Fibroblast of skin of left biceps (primary cell): Measurements from ENCODE around the gene RAB27B.

Source experiments
- DNase-seq, 2 experiments: peaks; one replicate each; pipeline ENCODE4 v3.0.0-alpha.2; 2013; ENCODE audit warnings: low read depth in 2 of 2

Gene RAB27B

DNA sequence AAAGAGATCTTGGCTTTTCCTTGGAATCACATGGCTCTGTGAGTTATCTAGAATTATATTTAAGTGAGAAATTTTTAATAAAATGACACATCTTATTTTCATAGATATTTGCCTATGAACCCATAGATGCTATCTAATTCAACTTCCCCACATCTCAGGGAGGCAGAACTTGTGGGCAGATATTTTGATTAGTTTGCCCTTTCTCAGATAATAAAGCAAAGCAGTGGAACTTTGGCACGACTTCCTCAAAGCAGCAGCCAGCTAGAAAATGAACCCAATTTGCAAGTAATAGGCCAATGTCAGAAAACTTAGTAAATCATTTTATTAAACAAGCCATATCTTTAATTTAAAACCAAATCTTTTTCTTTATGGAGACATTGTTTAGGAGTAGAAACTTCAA is 32.7 kb downstream of the RAB27B start:
- DNase-seq: no peak

DNA sequence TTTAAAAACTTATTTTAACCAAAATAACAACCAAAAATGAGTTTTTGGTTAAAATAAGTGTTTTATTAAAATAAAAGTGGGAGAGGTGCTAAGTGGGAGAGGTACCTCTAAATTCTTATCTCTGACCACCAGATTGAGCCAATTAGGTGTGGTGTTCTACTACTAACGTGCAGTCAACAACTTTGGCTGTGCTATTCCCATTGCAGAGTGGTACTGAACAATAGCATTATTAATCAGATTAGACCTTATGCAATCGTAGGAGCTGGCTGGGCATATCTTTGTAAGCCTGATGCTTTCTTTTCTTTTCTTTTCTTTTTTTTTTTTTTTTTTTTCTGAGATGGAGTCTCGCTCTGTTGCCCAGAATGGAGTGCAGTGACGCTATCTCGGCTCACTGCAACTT is 38.9 kb downstream of the RAB27B start:
- DNase-seq: no peak

DNA sequence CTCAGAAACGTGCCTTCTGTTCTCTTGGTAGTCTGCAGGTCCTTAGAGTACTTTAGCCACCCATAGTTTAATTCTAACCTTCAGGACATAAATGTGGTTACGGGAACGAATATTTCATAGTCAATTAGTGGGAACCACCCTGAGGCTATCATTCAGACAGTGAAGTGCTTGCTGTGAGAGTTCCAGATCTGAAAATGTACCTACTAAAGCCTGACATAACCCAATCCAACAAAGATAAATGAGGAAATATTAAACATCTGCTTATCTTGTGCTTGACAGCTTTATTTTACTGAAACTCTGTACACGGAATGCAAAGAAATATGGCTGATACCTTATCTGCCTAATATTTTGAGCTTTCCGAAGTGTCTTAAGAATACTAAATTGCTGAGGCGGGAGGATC is 43.0 kb downstream of the RAB27B start:
- no peak for DNase-seq

DNA sequence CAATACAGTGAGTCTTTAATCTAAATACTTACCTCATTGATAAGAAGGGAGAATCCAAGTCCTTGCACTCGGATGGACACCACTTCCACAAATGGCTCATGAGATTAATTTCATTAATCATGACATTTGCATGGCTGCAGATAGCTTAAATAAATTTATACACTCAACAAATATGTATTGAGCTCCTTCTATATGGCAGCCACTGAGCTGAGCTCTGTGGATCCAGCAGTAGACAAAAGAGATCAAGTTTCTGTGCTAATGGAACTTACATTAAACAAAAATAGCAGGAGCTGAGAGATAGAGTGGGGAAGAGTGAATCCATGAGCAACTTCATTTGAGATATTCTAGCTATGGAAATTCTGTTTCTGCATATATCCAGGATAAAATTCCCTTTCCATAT is 44.4 kb downstream of the RAB27B start:
- DNase-seq: no peak

DNA sequence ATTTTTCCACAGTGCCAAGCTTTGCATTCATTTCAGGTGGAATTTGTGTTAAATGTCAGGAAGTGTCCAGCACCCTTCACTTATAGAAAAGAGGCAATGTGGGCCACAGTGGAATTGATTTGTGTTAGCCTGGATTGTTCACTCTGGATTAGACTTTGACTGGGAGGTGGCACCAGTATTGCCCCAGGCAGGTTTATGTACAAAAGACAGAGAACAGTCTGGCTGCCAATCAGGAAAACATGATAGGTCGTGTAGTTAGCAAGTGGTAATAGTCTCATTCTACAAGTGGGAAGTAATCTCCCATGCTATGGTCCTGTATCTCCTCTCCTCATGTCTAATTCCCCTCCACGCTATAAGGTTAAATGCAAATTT is 45.6 kb downstream of the RAB27B start:
- no peak for DNase-seq

DNA sequence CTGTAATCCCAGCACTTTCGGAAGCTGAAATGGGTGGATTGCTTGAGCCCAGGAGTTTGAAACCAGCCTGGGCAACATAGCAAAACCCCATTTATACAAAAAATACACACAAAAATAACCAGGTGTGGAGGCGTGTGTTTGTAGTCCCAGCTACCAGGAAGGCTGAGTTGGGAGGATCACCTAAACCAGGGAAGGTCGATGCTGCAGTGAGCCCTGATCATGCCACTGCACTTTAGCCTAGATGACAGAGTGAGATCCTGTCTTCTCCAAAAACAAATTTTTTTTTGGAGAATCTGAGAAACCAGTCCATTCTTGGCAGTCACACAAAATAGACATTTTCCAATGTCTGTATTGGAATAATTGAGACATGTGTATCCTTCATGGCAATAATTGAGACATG is 46.8 kb downstream of the RAB27B start:
- no peak for DNase-seq

DNA sequence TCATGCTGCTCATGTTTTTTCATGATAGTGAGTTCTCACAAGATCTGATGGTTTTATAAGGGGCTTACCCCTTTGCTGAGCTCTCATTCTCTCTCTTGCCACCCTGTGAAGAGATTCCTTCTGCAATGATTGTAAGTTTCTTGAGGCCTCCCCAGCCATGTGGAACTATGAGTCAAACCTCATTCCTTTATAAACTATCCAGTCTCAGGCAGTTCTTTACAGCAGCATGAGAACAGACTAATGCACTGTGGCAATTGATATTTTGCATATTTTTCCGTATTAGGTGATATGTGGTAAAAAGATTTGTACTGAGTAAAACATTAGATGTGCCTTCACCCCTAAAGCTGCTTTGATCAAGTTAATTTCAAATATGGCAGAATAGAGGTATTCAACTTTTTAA is 48.8 kb downstream of the RAB27B start:
- DNase-seq: no peak

DNA sequence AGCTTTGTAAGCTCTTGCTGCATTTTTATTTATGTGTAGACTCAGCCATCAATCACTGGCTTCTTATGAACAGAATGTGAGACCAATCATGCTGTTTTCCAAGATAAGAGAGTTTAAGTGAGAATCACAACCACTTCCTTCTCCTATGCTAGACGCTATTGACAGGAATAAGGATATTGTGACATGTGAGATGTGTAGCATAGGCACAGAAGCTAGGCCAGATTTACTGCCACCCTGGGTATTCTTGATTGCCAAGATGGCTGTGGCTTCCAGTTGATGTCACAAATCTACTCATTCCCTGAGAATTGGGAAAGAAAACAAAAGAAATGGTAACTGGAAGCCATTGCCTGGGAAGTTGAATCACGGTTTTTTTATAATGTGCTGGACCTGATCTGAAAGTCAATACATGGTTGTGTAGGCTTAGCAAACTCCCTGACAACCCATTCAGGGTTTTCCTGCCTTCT is 49.9 kb downstream of the RAB27B start:
- no peak for DNase-seq

DNA sequence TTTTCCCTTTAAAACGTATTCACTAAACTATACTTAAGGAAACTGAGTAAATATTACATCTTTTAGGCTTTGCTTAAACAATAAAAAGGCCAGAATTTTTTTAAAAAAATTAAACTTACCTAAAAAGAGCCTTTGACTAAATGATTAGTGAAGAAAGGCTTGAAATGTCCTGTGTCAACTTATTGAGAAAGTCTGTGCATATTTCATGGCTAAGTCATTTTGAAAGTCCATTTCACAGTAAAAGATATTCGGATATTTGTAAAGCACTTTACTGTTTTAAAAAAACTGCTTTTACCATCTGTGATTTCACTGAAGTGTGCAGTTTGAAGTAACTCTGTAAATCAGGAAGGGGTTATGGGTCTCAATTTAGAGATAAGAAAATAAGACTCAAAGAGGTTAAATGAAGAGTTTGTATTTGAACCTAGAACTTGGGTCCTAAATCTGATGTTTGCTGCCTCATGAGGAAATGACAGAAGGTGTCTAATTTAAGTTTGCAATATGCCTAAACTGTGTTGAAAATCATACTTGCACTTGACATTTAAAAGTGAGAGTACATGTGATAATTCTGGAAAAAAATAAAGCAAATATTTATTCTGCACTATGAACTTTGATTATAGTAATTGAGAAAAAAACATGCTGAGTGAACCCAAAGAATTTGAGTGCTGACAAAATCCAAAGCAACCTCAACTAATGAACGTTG is 50.5 kb downstream of the RAB27B start:
- no peak for DNase-seq

DNA sequence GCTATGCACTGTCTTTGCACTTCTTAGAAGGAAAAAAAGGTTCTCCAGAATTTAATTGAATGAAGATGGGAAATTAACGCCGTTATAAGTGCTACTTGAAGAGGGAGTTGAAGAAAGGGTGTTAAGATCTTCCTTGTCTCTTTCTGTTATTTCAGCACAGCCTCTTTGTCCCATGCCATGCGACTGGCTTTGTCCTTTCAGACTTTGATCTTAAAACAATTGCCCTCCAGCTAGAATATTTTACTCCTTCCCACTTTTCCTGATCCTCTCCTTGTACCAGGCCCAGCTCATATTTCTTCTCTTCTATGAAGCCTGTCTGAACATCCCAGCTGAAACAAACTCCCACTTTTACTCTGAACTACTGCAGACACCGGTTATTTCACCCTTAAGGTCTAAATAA is 51.4 kb downstream of the RAB27B start:
- DNase-seq: no peak

DNA sequence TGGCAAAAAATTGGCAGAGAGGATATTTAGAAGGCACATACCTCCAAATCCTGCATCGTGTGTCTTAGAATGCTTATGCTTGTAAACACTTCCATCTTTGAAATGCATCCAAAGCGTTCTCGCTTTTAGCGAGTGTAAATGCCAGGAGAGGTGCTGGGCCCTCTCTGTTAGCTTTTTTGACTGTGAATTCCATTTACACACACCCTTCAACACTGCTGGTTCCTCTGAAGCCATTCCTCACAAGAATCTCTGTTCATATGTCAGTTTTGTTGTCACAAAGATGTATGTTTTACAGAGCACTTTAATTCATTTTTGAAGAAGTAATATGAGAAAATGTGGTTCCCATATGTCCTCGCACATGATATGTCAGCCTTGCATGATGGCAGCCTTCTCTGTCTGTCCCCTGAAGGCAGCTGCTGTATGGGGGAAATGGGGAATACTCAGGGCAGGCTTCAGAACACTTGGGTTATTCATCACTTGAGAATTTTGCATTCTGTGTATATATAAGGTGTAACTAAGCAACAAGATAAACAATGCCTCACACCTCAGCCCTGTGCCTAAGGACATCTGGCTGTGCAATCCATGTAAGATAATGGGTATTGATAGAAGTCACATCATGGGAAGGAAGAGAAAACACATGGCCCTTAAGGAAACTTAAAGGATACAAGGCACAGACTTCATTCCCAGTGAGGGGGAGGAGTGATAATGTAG is 52.3 kb downstream of the RAB27B start:
- DNase-seq: peak; percentile 40 to 41

DNA sequence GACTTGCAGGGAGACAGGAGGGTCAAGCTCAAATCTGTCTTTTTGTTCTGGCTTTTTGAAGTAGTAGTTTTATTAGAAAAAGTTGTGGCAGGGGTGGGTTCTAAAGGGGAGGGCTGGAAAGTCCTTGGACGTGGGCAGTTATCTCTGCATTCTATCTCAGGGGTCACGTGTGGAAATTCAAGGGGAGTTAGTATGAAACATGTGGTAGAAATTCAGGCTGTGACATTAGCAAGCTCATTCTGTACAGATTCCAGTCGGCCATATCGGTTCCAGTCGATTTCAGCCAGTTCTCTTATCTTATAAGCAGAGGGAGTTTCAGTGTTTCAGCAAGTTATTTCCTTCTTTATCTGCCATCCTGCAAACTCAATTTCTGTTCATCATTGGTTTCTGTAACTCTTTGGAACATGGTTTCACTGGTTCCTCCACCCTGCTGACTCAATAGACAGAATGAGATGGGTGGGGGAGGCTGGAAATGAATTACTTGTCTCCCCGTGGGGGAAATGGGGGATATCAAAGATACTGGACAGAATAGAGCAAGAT is 53.0 kb downstream of the RAB27B start:
- no peak for DNase-seq

DNA sequence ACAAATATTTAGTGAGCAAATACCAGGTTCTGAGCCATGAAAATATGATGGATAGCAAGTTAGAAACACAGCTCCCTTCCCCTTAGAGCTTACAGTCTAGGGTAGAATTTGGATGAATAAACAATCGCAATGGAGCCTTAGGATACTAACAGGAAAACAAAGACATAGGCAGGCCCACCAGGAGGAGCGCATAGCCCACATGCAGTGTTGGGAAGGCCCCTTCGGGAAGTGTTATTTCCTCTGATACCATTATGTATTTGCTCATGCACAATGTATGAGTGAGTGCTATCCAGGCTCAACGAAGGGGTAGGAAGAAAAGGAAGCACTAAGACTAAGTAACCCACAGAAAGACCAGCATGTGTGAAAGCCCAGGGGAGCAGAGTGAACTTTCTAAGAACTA is 54.0 kb downstream of the RAB27B start:
- DNase-seq: no peak

DNA sequence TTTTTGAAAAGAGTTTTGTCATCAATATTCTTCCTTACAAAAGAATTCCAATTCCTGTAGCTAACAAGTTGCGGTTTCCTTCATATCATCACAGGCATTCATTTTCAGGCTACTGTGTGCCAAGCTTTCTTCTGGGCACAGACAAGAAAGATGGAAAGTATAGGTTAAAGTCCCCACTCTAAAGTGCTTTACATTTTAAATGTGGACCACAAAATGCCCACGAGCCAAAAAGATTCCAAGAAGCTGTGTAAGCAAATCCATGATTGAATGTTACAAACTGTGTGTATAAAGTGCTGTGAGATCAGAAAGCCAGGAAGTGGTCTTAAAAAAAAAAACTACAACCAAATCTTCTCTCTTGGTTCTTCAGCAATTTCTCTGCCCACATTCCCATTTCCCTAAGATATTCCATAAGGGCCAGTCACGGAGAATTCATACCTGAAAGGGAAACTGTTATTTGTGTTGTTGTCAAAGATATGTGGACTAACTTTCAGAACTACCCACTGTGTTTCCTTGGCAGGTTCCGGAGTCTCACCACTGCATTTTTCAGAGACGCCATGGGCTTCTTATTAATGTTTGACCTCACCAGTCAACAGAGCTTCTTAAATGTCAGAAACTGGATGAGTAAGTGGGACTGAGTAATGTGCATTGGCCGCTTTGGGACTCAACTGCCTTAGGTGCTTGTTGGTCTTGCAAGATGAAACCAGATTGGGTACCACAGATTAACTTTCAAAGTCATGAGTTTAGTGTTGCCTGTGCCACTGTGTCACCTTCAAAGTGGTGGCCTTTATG is 55.7 kb downstream of the RAB27B start:
- no peak for DNase-seq

DNA sequence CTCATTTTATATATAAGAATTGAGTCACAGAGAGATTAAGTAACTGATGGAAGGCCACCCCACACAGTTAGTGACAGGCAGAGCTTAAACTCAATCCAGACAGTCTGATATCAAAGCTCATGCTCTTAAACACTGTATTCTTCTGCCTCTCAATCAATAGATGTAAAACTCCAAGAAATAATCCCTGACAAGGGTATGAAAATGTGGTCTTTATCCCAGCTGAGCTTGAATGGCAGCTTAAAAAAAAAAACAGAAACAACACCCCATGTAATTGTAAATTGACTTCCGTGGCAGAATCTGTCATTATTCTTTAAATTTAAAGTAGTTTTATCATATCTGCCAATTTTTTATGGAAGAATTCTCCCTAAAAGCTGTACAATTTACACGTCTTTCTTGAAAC is 60.1 kb downstream of the RAB27B start:
- DNase-seq: no peak

DNA sequence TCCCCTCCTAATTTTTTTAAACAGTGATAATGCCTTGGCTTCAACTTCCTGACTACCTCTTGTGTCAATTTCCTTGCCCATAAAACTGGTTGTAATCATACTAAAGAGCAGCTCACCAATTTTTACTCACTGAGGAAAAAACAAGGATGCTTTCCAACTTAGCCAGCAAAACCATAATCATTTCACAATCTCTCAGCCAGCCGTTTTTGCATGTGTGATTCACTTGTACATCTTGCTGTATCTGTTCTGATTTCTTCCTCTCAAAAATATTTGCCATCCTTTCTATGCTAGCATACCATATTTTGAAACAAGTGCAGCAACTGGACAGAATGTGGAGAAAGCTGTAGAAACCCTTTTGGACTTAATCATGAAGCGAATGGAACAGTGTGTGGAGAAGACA is 60.7 kb downstream of the RAB27B start:
- peak in 1 of 2 experiments; percentile 32 for DNase-seq

DNA sequence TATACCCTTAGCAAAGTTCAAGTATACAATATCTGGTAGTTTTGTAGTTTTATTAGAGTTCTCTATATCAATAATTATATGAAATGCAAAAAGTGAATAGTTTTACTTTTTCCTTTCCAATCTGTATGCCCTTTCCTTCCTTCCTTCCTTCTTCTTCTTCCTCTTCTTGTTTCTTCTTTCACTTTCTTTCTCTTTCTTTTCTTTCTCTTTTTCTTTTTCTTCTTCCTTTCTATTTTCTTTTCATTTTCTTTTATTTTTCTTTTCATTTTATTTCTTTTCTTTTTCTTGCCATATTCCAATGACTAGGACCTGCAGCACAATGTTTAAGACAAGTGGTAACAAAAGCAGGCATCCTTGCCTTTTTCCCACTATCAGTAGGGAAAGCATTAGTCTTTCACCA is 71.2 kb downstream of the RAB27B start:
- no peak for DNase-seq

DNA sequence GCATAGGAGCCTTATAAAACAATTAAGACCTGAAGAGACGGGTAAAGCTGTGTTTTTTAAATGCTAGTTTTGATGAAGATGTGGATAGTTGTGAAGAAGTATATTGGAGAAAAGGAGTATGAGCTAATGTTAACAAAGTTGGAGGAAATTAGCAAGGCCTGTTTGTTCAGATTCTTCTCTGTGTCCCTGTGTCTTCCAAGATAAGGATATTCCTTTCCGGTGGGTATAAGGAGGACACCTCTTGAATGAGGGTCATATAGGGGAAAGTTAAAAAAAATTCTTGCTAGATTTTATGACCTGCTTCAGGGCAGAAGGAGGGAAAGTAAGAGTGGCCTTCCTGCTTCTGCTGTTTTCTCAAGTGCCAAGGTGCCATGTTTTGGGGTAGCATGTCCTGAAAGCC is 72.0 kb downstream of the RAB27B start:
- DNase-seq: no peak

DNA sequence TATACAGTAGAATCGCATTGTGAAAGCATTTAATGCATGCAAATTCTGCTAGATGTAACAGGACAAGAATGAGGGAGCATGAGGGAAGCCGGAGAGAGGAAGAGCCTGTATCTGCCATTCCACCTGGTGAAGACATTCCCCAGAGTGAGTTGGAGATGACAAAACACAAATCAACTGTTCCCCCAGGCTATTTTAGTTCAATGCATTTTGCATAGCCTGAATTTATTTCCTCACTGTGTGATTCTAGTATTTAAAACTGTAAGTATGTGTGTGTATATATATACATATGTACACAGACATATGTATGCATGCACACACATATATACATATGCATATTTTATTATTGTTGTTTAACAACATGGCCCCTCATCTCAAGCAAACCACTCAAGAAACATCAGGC is 76.3 kb downstream of the RAB27B start:
- DNase-seq: no peak

DNA sequence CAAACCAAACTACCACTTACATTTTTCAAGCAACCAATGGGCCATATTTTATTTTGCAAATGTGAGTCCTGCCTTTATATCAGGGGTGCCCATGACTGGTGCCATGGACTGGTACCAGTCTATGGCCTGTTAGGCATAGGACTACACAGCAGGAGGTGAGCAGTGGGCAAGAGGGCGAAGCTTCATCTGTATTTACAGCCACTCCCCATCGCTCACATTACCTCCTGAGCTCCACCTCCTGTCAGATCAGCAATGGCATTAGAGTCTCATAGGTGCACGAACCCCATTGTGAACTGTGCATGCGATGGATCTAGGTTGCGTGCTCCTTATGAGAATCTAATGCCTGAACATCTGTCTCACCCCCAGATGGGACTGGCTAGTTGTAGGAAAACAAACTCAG is 77.4 kb downstream of the RAB27B start:
- DNase-seq: no peak

DNA sequence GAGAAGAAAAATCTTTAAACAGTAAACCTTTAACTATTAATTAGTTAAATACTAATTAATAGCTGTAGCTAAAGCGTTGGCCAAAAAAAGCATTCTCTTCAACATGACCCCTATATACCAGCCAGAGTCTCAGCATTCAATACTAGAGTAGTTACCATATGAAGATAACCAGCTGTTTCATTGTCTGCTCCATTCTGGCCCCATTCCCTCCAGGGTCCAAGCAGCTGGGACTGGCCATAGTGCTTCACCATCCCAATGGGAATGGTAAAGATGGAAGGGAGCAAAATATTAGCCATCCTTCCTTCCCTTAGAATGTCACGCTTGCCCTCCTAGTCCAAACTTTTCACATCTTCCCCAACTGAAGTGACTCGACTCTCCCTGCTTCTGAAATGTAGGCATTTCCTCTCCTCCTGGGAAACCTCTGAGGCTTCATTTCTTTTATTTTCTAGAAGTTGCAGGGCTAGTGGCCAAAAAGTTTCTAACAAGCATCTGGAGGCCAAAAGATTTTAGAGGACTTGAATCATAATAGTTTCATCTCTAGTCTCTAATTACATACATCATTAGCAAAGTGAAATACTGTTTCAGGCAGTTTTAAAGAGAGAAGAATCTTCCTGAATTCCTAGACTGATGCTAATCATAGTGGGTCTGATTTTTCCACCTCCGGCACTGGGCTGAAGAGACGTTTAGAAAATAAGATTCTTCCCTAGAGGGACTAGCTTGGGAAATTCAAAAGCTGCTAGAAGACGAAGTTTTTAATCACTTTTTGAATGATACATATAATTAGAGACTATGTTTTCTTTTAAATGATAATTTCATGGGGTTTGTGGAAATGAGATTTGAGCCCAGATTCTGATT is 78.3 kb downstream of the RAB27B start:
- DNase-seq: peak; percentile 31 to 49

DNA sequence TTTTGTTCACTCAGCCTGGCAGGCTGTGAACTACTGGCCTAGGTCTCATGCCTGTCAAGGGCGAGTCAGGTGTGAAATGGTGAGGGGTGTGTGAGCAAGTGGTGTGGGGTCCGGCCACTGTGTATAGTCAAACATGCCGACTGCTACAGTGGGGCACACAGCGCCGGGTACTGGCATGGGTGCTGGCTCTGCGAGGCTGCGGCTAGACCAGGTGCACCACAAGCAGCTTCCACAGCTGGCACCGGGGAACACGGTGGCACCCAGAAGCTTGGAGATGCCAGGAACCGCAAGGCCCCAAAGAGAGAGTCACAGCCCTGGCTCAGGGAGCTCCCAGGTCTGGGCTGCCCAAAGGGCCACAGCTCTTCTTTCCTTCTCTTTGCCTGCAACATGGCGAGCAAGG is 81.3 kb downstream of the RAB27B start:
- no peak for DNase-seq
